WTC11 (cell line): ENCODE measurements around the gene SHOX. TPM values are rescaled to one million over a fixed set of nuclear protein-coding genes. Genes with fewer than 3 reads are reported as not detected.

ENCODE experiments used
- ATAC-seq: fragments of 200-7000 bp; cut with Tn5 transposase; 2 replicates; pipeline ENCODE4 v1.10.0; 2021; ENCODE audit warnings: mild to moderate bottlenecking, moderate library complexity
- CTCF ChIA-PET: fragments of 300-600 bp; sonication (Branson Sonifier 250); formaldehyde crosslinking; loops from one replicate; lab custom pipeline; 2021; ENCODE audit warnings: antibody characterized with exemption; lab: Charles Lee
- POLR2A ChIA-PET: fragments of 350-600 bp; sonication (Branson Sonifier 250); formaldehyde crosslinking; loops from one replicate; lab custom pipeline; 2021; ENCODE audit warnings: antibody characterized with exemption; lab: Charles Lee
- DNase-seq: peaks from one replicate; pipeline ENCODE4 v3.0.0; 2021; ENCODE audit warnings: low spot score
- H3K27ac Mint-ChIP-seq: 2 replicates; pipeline ENCODE4 v1.8.0; 2021; ENCODE audit warnings: mixed read lengths
- H3K27me3 Mint-ChIP-seq: 2 replicates; pipeline ENCODE4 v1.8.0; 2021; ENCODE audit warnings: low read depth, mild to moderate bottlenecking, moderate library complexity, mixed read lengths
- H3K36me3 Mint-ChIP-seq: 2 replicates; pipeline ENCODE4 v1.8.0; 2021; ENCODE audit warnings: mixed read lengths
- H3K4me1 Mint-ChIP-seq: 2 replicates; pipeline ENCODE4 v1.8.0; 2022; ENCODE audit warnings: mixed read lengths
- H3K4me3 Mint-ChIP-seq: 2 replicates; pipeline ENCODE4 v1.8.0; 2021; ENCODE audit warnings: mild to moderate bottlenecking, moderate library complexity, mixed read lengths
- H3K9me3 Mint-ChIP-seq: 2 replicates; pipeline ENCODE4 v1.8.0; 2021; ENCODE audit warnings: mixed read lengths
- CREM ChIP-seq: sonication (generic); formaldehyde crosslinking; IDR thresholded peaks from 2 replicates; pipeline ENCODE4 v1.8.1; 2022; ENCODE audit warnings: mild to moderate bottlenecking, missing genetic modification reagents, moderate library complexity
- GRHL2 ChIP-seq: fragments of 250-450 bp; sonication (Bioruptor Pico); IDR thresholded peaks from 2 replicates; pipeline ENCODE4 v1.8.0; 2022; ENCODE audit warnings: mild to moderate bottlenecking, moderate library complexity; ENCODE audit not compliant: insufficient replicate concordance, severe bottlenecking
- JAZF1 ChIP-seq: fragments of 250-450 bp; sonication (Bioruptor Pico); IDR thresholded peaks from 2 replicates; pipeline ENCODE4 v1.9.0; 2021; ENCODE audit warnings: moderate library complexity, mild to moderate bottlenecking, inconsistent platforms
- NR1H2 ChIP-seq: sonication (generic); formaldehyde crosslinking; IDR thresholded peaks from 2 replicates; pipeline ENCODE4 v1.9.0; 2021; ENCODE audit warnings: mild to moderate bottlenecking, moderate library complexity, missing genetic modification reagents
- SMAD3 ChIP-seq: sonication (generic); formaldehyde crosslinking; IDR thresholded peaks from 2 replicates; pipeline ENCODE4 v1.8.0; 2022; ENCODE audit warnings: missing genetic modification reagents, mild to moderate bottlenecking, borderline replicate concordance
- TEAD4 ChIP-seq: sonication (generic); formaldehyde crosslinking; IDR thresholded peaks from 2 replicates; pipeline ENCODE4 v1.8.0; 2022; ENCODE audit warnings: mild to moderate bottlenecking, missing genetic modification reagents
- TP53 ChIP-seq: sonication (generic); formaldehyde crosslinking; IDR thresholded peaks from 2 replicates; pipeline ENCODE4 v1.8.1; 2023; ENCODE audit warnings: mild to moderate bottlenecking, missing genetic modification reagents
- total RNA-seq: library from RNA; stranded (reverse); gene quantifications from 3 replicates; pipeline ENCODE4 v1.2.3, GENCODE V29; 2021
- TF ChIP-seq, protein P1 (sequence below): fragments of 250-450 bp; sonication (Bioruptor Pico); IDR thresholded peaks from 2 replicates; pipeline ENCODE4 v2.1.2; 2022; ENCODE audit warnings: mild to moderate bottlenecking, moderate library complexity
- TF ChIP-seq, protein P2 (sequence below): fragments of 250-450 bp; sonication (Bioruptor Pico); conservative IDR thresholded peaks from 2 replicates; pipeline ENCODE4 v1.9.0; 2021; ENCODE audit warnings: mild to moderate bottlenecking
- TF ChIP-seq, protein P3 (sequence below): sonication (generic); formaldehyde crosslinking; IDR thresholded peaks from 2 replicates; pipeline ENCODE4 v1.8.0; 2022; ENCODE audit warnings: mild to moderate bottlenecking, missing genetic modification reagents
- TF ChIP-seq, protein P4 (sequence below): sonication (generic); formaldehyde crosslinking; IDR thresholded peaks from 2 replicates; pipeline ENCODE4 v1.8.0; 2022; ENCODE audit warnings: mild to moderate bottlenecking, missing genetic modification reagents
- TF ChIP-seq, protein P5 (sequence below): sonication (generic); formaldehyde crosslinking; IDR thresholded peaks from 2 replicates; pipeline ENCODE4 v1.8.0; 2022; ENCODE audit warnings: mild to moderate bottlenecking, missing genetic modification reagents
- TF ChIP-seq, protein P6 (sequence below): sonication (generic); formaldehyde crosslinking; IDR thresholded peaks from 2 replicates; pipeline ENCODE4 v1.8.0; 2023; ENCODE audit warnings: missing genetic modification reagents
- TF ChIP-seq, protein P7 (sequence below): fragments of 250-450 bp; sonication (Bioruptor Pico); IDR thresholded peaks from 2 replicates; pipeline ENCODE4 v1.9.0; 2021; ENCODE audit warnings: mild to moderate bottlenecking, borderline replicate concordance
- TF ChIP-seq, protein P8 (sequence below): sonication (generic); formaldehyde crosslinking; IDR thresholded peaks from 2 replicates; pipeline ENCODE4 v1.8.1; 2023; ENCODE audit warnings: mild to moderate bottlenecking, missing genetic modification reagents, moderate library complexity

The SHOX gene
- total RNA-seq, 1 experiment from 2014 or later = 0.09 TPM

DNA sequence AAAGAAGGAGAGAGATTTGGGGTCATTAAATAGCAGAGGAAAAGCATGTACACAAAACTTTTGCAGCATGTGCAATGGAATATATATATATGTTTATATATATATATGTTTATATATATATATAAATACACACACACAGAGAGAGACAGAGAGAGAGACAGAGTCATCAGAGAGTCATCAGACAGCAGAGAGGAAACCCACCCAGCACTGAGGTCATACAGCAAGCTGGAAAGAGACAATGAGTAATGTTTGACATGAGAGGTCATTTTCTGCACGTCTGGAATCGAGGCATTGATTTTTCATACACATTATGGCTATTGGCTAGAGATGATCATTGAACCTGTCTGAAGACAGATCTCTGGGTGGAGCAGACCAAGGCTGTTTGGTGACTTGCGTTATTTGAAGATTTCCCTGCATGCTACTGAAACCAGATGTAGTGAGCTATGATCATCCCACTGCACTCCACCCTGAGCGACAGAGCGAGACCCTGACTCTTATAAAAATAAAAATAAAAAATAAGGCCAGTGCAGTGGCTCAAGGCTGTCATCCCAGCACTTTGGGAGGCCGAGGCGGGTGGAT, 48.8 kb upstream of the SHOX start:
- 0 out of 2 replicates have a peak, but pooled peaks cover 1% of the 10 kb centered on the region for H3K9me3 Mint-ChIP-seq
- POLR2A ChIA-PET = no interaction called here
- H3K36me3 Mint-ChIP-seq = no peaks in the 10 kb centered on the region
- H3K27me3 Mint-ChIP-seq = peaks cover 14% of the 10 kb centered on the region; the same call in 1 of the 2 replicates
- ATAC-seq (no peak), DNase-seq (no peak)
- H3K4me1 Mint-ChIP-seq = peaks cover 6% of the 10 kb centered on the region; the same call in 1 of the 2 replicates
- H3K4me3 Mint-ChIP-seq = no peak overlapping the region
- CTCF ChIA-PET = no interaction called here
- no peak overlapping the region for H3K27ac Mint-ChIP-seq
- TF ChIP-seq JAZF1 = no peak
- no peak for TF ChIP-seq TP53 (CRISPR knock-in tag)
- TF ChIP-seq, protein P1, sequence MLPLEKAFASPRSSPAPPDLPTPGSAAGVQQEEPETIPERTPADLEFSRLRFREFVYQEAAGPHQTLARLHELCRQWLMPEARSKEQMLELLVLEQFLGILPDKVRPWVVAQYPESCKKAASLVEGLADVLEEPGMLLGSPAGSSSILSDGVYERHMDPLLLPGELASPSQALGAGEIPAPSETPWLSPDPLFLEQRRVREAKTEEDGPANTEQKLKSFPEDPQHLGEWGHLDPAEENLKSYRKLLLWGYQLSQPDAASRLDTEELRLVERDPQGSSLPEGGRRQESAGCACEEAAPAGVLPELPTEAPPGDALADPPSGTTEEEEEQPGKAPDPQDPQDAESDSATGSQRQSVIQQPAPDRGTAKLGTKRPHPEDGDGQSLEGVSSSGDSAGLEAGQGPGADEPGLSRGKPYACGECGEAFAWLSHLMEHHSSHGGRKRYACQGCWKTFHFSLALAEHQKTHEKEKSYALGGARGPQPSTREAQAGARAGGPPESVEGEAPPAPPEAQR (CRISPR knock-in tag) = no peak
- TF ChIP-seq, protein P2, sequence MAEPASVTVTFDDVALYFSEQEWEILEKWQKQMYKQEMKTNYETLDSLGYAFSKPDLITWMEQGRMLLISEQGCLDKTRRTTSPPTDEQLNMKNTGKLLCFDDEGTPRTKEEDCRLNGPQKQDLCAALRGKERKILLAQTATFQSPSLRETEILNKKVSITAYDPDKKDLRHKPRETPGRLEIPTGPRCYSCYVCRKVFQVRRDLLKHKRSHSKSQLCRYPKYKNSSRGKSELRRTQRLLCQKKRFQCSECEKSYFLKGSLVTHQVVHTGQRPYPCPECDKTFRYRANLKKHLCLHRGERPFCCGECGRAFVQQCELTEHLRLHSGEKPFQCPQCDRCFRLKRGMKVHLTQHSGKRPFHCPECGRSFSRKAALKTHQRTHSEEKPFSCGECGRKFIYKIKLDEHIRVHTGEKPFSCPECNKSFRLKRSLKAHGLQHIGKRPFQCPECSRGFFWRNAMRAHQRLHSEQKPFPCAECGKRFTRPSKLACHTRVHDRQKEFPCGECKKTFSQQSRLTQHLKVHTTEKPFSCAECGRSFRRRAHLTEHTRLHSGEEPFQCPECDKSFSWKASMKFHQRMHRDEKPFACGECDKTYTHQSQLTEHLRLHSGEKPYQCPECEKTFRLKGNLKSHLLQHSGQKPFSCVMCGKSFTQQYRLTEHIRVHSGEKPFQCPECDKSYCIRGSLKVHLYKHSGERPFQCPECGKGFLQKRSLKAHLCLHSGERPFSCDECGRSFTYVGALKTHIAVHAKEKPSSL (CRISPR knock-in tag) = no peak
- TF ChIP-seq TEAD4 (CRISPR knock-in tag) = no peak
- TF ChIP-seq SMAD3 (CRISPR knock-in tag) = no peak
- TF ChIP-seq, protein P3, sequence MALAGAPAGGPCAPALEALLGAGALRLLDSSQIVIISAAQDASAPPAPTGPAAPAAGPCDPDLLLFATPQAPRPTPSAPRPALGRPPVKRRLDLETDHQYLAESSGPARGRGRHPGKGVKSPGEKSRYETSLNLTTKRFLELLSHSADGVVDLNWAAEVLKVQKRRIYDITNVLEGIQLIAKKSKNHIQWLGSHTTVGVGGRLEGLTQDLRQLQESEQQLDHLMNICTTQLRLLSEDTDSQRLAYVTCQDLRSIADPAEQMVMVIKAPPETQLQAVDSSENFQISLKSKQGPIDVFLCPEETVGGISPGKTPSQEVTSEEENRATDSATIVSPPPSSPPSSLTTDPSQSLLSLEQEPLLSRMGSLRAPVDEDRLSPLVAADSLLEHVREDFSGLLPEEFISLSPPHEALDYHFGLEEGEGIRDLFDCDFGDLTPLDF = no peak
- TF ChIP-seq, protein P4, sequence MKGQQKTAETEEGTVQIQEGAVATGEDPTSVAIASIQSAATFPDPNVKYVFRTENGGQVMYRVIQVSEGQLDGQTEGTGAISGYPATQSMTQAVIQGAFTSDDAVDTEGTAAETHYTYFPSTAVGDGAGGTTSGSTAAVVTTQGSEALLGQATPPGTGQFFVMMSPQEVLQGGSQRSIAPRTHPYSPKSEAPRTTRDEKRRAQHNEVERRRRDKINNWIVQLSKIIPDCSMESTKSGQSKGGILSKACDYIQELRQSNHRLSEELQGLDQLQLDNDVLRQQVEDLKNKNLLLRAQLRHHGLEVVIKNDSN (CRISPR knock-in tag) = no peak
- TF ChIP-seq, protein P5, sequence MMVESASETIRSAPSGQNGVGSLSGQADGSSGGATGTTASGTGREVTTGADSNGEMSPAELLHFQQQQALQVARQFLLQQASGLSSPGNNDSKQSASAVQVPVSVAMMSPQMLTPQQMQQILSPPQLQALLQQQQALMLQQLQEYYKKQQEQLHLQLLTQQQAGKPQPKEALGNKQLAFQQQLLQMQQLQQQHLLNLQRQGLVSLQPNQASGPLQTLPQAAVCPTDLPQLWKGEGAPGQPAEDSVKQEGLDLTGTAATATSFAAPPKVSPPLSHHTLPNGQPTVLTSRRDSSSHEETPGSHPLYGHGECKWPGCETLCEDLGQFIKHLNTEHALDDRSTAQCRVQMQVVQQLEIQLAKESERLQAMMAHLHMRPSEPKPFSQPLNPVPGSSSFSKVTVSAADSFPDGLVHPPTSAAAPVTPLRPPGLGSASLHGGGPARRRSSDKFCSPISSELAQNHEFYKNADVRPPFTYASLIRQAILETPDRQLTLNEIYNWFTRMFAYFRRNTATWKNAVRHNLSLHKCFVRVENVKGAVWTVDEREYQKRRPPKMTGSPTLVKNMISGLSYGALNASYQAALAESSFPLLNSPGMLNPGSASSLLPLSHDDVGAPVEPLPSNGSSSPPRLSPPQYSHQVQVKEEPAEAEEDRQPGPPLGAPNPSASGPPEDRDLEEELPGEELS (CRISPR knock-in tag) = no peak
- TF ChIP-seq, protein P6, sequence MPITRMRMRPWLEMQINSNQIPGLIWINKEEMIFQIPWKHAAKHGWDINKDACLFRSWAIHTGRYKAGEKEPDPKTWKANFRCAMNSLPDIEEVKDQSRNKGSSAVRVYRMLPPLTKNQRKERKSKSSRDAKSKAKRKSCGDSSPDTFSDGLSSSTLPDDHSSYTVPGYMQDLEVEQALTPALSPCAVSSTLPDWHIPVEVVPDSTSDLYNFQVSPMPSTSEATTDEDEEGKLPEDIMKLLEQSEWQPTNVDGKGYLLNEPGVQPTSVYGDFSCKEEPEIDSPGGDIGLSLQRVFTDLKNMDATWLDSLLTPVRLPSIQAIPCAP (CRISPR knock-in tag) = no peak
- TF ChIP-seq, protein P7, sequence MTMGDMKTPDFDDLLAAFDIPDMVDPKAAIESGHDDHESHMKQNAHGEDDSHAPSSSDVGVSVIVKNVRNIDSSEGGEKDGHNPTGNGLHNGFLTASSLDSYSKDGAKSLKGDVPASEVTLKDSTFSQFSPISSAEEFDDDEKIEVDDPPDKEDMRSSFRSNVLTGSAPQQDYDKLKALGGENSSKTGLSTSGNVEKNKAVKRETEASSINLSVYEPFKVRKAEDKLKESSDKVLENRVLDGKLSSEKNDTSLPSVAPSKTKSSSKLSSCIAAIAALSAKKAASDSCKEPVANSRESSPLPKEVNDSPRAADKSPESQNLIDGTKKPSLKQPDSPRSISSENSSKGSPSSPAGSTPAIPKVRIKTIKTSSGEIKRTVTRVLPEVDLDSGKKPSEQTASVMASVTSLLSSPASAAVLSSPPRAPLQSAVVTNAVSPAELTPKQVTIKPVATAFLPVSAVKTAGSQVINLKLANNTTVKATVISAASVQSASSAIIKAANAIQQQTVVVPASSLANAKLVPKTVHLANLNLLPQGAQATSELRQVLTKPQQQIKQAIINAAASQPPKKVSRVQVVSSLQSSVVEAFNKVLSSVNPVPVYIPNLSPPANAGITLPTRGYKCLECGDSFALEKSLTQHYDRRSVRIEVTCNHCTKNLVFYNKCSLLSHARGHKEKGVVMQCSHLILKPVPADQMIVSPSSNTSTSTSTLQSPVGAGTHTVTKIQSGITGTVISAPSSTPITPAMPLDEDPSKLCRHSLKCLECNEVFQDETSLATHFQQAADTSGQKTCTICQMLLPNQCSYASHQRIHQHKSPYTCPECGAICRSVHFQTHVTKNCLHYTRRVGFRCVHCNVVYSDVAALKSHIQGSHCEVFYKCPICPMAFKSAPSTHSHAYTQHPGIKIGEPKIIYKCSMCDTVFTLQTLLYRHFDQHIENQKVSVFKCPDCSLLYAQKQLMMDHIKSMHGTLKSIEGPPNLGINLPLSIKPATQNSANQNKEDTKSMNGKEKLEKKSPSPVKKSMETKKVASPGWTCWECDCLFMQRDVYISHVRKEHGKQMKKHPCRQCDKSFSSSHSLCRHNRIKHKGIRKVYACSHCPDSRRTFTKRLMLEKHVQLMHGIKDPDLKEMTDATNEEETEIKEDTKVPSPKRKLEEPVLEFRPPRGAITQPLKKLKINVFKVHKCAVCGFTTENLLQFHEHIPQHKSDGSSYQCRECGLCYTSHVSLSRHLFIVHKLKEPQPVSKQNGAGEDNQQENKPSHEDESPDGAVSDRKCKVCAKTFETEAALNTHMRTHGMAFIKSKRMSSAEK (CRISPR knock-in tag) = no peak
- TF ChIP-seq CREM (CRISPR knock-in tag) = no peak
- TF ChIP-seq, protein P8, sequence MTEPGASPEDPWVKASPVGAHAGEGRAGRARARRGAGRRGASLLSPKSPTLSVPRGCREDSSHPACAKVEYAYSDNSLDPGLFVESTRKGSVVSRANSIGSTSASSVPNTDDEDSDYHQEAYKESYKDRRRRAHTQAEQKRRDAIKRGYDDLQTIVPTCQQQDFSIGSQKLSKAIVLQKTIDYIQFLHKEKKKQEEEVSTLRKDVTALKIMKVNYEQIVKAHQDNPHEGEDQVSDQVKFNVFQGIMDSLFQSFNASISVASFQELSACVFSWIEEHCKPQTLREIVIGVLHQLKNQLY (CRISPR knock-in tag) = no peak
- TF ChIP-seq GRHL2 (CRISPR knock-in tag) = no peak
- TF ChIP-seq NR1H2 = no peak
